ENCODE results near the gene SMIM38. TPM values are rescaled to one million over a fixed set of nuclear protein-coding genes. Genes with fewer than 3 reads are reported as not detected.

The SMIM38 gene
- total RNA-seq: 10 to 100 TPM in 1 of 4 donors, 1 to 10 TPM in 1, not detected in 2; 2.9 to 10.1 TPM

DNA sequence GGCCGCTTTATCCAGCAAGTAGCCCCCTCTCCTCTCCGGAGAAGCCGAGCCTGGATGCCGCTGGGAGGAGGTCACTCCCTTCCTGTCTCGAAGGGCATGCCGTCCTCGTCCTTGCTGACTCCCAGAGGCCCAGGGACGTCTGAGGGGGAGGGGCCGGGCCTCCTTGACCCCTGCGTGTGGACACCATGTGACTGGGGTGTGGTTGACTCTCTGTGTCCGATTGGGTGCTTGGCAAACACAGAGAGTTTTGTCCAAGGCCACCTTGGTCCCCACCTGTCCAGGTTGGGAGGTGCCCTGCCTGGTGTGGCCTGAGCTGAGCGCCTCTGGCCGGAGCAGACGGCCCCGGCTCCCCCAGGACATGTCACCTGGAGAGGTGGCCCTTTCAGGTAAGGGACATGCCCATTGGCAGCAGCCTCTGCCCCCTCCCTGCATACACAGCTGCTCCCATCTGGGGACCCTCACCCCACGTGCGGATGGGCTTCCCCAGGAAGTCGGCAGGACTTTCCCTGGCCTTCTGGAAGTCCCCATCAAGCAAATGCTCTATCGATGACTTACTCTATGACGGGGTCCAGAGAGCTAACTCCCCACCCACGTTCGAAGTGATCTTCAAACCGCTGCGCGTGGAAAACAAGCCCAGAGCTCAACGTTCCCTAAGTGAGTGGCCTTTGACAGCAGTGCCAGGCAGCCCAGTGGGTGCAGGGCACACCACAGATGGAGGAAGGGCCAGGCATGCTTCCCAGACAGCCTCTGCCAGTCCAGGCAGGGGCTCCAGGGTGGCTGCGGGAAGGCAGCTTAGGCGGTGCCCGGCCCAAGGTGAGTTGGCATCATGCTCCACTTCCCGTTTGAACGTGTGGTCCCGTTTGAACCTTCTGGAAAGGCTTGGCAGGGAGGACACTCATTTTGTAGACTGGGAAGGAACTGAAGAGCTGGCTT is at the start of gene SMIM38:
TSS of gene SMIM38 (plus strand) at position 634 of the 933 bp plus-strand sequence. CDS start 1,912 bp downstream, outside the sequence.
- 83% methylated on average over 32 of the region's 32 CpGs; no CpG with 5 or more reads in 1 of the 2 donors for WGBS, 2 donors (ENCODE audit: low coverage in 1 of 2)
- peaks cover 10% of the 10 kb centered on the region for H3K27me3 ChIP-seq
- in situ Hi-C loops (cut with MboI; ENCODE audit: low pct_ligation_motif_present in 1 of 4, low pct_unique_long_range_greater_than_20kb in 1 of 4, low sequenced_read_pairs in 3 of 4) (no loop called here), intact Hi-C loops (cut with DNase I; ENCODE audit: low total_unique reads) (no loop called here)
- no peak for DNase-seq
- peak within 1 kb of the TSS in 3 of 4 donors; percentile 34 to 51 (median 46) for H3K27ac ChIP-seq
- H3K4me1 ChIP-seq: peaks cover 0 to 12% (median 9%) of the 10 kb centered on the region in 4 donors
- no peak within 1 kb of the TSS for H3K4me3 ChIP-seq
- H3K9me3 ChIP-seq: no peaks in the 10 kb centered on the region
- TF ChIP-seq POLR2A (IDR thresholded peaks at IDR 0.05): no peak
- TF ChIP-seq EP300 (IDR thresholded peaks at IDR 0.05; ENCODE audit: low read depth): no peak
- no peak for TF ChIP-seq POLR2AphosphoS5 (IDR thresholded peaks at IDR 0.05)
- TF ChIP-seq, protein P1, sequence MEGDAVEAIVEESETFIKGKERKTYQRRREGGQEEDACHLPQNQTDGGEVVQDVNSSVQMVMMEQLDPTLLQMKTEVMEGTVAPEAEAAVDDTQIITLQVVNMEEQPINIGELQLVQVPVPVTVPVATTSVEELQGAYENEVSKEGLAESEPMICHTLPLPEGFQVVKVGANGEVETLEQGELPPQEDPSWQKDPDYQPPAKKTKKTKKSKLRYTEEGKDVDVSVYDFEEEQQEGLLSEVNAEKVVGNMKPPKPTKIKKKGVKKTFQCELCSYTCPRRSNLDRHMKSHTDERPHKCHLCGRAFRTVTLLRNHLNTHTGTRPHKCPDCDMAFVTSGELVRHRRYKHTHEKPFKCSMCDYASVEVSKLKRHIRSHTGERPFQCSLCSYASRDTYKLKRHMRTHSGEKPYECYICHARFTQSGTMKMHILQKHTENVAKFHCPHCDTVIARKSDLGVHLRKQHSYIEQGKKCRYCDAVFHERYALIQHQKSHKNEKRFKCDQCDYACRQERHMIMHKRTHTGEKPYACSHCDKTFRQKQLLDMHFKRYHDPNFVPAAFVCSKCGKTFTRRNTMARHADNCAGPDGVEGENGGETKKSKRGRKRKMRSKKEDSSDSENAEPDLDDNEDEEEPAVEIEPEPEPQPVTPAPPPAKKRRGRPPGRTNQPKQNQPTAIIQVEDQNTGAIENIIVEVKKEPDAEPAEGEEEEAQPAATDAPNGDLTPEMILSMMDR (IDR thresholded peaks at IDR 0.05): no peak
- no peaks in the 10 kb centered on the region for H3K36me3 ChIP-seq

DNA sequence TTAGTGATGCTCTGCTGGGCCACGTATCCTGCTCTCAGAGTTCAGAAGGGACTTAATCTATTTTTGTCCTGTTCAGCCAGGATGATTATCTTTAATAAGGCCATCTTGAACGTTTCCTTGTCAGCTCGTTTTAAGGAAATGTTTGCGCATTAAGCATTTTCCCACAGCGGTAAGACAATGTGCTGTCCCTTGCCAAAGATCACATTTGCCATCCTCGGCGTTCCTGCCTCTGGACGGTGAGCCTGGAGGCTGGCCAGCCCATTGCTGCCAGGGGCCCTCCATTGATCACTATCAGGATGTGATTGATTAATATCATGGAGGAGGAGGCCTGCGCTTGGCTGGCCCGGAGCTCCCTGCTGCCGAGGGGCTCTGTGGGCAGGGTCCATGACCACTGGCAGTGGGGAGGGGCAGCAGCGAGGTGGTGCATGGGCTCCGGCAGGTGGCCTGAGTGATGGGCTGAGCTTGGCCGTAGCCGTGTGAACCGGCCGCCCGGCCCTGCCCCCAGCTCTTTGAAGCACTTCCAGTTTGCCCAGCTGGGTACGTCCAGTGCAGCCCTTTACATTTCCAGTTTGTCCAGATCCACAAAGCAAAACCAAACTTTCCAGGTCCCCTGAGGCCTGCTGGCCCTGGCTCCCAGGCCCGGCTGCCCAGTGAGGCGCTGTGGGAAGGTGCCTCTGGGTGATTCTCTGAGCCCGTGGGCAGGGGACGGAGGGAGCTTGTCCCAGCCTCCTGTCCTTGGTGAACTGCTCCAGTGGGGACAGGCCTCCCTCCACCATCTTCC is 49.5 kb upstream of the SMIM38 start:
- intact Hi-C loops (cut with DNase I; ENCODE audit: low total_unique reads) (no loop called here), in situ Hi-C loops (cut with MboI; ENCODE audit: low pct_ligation_motif_present in 1 of 4, low pct_unique_long_range_greater_than_20kb in 1 of 4, low sequenced_read_pairs in 3 of 4) (loop anchor here (10.0 to 25.0 kb wide), 3 partner anchors 539 to 559 kb away; partner anchors contain the start of gene CCND1 (in 1 of the 4))
- H3K4me3 ChIP-seq: no peak overlapping the region
- H3K4me1 ChIP-seq: peaks cover 0 to 4% (median 0%) of the 10 kb centered on the region in 4 donors
- no peaks in the 10 kb centered on the region for H3K9me3 ChIP-seq
- TF ChIP-seq POLR2AphosphoS5 (IDR thresholded peaks at IDR 0.05) (no peak), EP300 (IDR thresholded peaks at IDR 0.05; ENCODE audit: low read depth) (no peak), POLR2A (IDR thresholded peaks at IDR 0.05) (no peak)
- TF ChIP-seq, protein P1 (IDR thresholded peaks at IDR 0.05): no peak
- 88% methylated on average over 23 of the region's 23 CpGs; no CpG with 5 or more reads in 1 of the 2 donors for WGBS, 2 donors (ENCODE audit: low coverage in 1 of 2)
- H3K36me3 ChIP-seq: no peaks in the 10 kb centered on the region
- DNase-seq: no peak
- no peaks in the 10 kb centered on the region for H3K27me3 ChIP-seq
- no peak overlapping the region for H3K27ac ChIP-seq

DNA sequence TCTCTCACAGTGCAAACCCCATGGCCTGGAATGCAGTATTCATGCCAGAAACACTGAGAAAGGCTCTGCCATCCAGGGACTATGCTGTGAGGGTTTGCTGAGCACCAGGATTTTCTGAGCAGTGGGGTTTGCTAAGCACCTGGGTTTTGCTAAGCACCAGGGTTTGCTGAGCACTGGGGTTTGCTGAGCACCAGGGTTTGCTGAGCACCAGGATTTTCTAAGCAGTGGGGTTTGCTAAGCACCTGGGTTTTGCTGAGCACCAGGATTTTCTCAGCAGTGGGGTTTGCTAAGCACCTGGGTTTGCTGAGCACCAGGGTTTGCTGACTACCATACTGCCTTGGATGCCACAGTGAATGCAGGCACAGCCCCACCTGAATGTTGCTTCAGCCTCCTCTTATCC is 48.3 kb upstream of the SMIM38 start:
- in situ Hi-C loops (cut with MboI; ENCODE audit: low pct_ligation_motif_present in 1 of 4, low pct_unique_long_range_greater_than_20kb in 1 of 4, low sequenced_read_pairs in 3 of 4) (loop anchor here (10.0 to 25.0 kb wide), 3 partner anchors 537 to 557 kb away; partner anchors contain the start of gene CCND1 (in 1 of the 4)), intact Hi-C loops (cut with DNase I; ENCODE audit: low total_unique reads) (no loop called here)
- H3K9me3 ChIP-seq: no peaks in the 10 kb centered on the region
- no peak overlapping the region for H3K27ac ChIP-seq
- H3K4me1 ChIP-seq: no peaks in the 10 kb centered on the region
- no peaks in the 10 kb centered on the region for H3K36me3 ChIP-seq
- H3K4me3 ChIP-seq: no peak overlapping the region
- no peaks in the 10 kb centered on the region for H3K27me3 ChIP-seq
- TF ChIP-seq EP300 (IDR thresholded peaks at IDR 0.05; ENCODE audit: low read depth): no peak
- TF ChIP-seq, protein P1 (IDR thresholded peaks at IDR 0.05): no peak
- no peak for TF ChIP-seq POLR2AphosphoS5 (IDR thresholded peaks at IDR 0.05)
- no peak for TF ChIP-seq POLR2A (IDR thresholded peaks at IDR 0.05)
- no peak for DNase-seq

DNA sequence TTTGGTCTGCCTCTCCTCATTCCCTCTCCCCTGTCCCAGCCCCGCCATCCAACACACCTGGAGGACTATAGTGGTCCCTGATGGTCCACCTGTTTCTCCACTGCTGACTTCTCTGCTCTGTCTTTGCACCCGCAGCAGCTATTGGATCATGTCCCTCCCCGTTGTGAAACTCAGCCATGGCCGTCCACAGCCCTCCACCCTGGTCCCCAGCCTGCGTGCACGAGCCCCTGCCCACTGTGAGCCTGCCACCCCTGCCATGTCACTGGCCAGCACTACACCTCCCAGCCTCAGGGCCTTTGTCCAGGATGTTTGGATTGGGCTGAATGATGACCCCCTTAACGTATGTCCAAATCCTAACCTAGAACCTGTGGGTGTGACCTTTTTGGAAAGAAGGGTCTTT is 47.7 kb upstream of the SMIM38 start:
- H3K4me1 ChIP-seq: no peaks in the 10 kb centered on the region
- 93% methylated on average over 7 of the region's 7 CpGs; no CpG with 5 or more reads in 1 of the 2 donors for WGBS, 2 donors (ENCODE audit: low coverage in 1 of 2)
- no peaks in the 10 kb centered on the region for H3K36me3 ChIP-seq
- no peak overlapping the region for H3K4me3 ChIP-seq
- no peak overlapping the region for H3K27ac ChIP-seq
- in situ Hi-C loops (cut with MboI; ENCODE audit: low pct_ligation_motif_present in 1 of 4, low pct_unique_long_range_greater_than_20kb in 1 of 4, low sequenced_read_pairs in 3 of 4) (loop anchor here (10.0 to 25.0 kb wide), 3 partner anchors 537 to 557 kb away; partner anchors contain the start of gene CCND1 (in 1 of the 4)), intact Hi-C loops (cut with DNase I; ENCODE audit: low total_unique reads) (no loop called here)
- DNase-seq: no peak
- no peaks in the 10 kb centered on the region for H3K27me3 ChIP-seq
- TF ChIP-seq, protein P1 (IDR thresholded peaks at IDR 0.05): no peak
- TF ChIP-seq POLR2AphosphoS5 (IDR thresholded peaks at IDR 0.05): no peak
- TF ChIP-seq POLR2A (IDR thresholded peaks at IDR 0.05): no peak
- TF ChIP-seq EP300 (IDR thresholded peaks at IDR 0.05; ENCODE audit: low read depth): no peak
- no peaks in the 10 kb centered on the region for H3K9me3 ChIP-seq
